HG03045 (cell line): ENCODE results near the gene ESPN.

Source experiments
- ATAC-seq: cut with Tn5 transposase; IDR thresholded peaks from one replicate; pipeline ENCODE4 v1.9.1; 2021; ENCODE audit warnings: mild to moderate bottlenecking, moderate library complexity; ENCODE audit not compliant: unreplicated experiment

Gene ESPN

GRCh38 chr1:6408023-6408422 is 16.6 kb upstream of the ESPN start:
- ATAC-seq, result no peak

DNA sequence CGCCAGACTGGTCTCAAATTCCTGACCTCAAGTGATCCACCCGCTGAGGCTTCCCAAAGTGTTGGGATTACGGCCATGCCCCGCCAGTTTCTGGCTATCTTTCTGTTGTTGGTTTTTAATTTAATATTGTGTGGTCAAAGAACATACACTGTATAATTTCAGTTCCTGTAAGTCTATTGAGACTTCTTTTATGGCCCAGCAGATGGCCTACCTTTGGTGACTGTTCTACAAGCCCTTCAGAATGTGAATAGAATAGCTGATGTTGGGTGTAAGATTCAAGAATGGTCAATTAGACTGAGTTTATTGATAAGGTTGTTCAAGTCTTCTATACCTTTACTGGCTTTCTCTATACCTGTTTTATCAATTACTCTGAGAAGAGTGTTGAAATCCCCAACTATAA is 15.5 kb upstream of the ESPN start:
- no peak for ATAC-seq

DNA sequence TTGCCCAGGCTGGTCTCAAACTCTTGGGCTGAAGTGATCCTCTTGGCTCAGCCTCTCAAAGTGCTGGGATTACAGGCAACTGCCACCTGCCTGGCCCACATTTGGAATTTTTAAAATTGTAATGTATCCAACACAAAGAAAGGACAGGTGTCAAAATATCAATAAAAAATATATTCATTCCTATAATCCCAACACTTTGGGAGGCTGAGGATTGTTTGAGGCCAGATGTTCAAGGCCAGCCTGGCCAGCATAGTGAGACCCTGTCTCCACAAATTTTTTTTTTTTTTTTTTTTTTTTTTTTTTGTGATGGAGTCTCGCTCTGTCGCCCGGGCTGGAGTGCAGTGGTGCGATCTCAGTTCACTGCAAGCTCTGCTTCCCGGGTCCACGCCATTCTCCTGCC is 14.8 kb upstream of the ESPN start:
- no peak for ATAC-seq

GRCh38 chr1:6410248-6410893 is 14.2 kb upstream of the ESPN start:
- ATAC-seq, result no peak

GRCh38 chr1:6412896-6413295 is 11.7 kb upstream of the ESPN start:
- no peak for ATAC-seq

GRCh38 chr1:6414443-6414844 is 10.1 kb upstream of the ESPN start:
- peak; percentile 74 for ATAC-seq

GRCh38 chr1:6414881-6415626 is 9.5 kb upstream of the ESPN start:
- no peak for ATAC-seq

- ATAC-seq, result no peak
These were observed 8.3 kb upstream of the ESPN start for GRCh38 chr1:6416295-6416656.

- ATAC-seq, result no peak
These were observed 7.7 kb upstream of the ESPN start for GRCh38 chr1:6416906-6417305.

GRCh38 chr1:6417961-6418667 is 6.5 kb upstream of the ESPN start:
- ATAC-seq, result no peak

GRCh38 chr1:6418668-6419396 is 5.7 kb upstream of the ESPN start:
- ATAC-seq, result no peak

GRCh38 chr1:6419397-6419803 is 5.2 kb upstream of the ESPN start:
- no peak for ATAC-seq

DNA sequence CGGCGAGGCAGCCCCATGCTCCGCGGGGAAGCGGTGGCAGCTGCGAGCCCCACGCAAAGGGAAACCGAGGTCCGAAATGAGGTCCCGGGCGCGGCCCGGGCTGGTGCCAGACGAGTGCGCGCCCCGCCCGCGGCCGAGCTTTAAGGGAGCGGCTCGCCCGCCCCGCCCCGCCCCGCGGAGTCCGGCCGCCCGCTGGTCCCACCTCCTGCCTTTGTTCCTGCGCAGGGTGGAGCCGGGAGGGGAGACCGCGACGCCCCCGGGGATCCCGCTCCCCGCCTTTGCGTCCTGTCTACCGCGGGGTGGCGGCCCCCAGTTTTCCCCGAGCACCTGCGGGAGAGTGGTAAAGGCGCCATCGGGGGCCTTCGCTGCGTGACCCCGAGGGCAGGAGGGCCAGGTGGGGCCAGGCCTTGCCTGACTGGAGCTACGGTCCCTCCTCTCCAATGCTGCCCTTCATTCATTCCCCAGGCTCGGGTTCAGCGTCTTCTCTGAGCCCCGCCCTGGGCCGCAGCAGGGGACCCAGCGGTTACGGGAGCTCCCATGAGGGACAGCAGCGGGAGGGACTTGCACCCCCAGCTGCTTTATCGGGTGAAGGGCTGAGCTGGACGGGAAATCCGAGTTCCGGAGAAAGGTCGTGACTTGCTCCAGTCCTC is 4.6 kb upstream of the ESPN start, which contains the start of gene HES2:
Gene HES2, minus strand, starts transcription at position 116 of the 650 bp plus-strand sequence. Its CDS starts 99 bp downstream, at position 17.
- no peak for ATAC-seq

- ATAC-seq, result no peak
These were observed 4.0 kb upstream of the ESPN start for GRCh38 chr1:6420454-6421042.

DNA sequence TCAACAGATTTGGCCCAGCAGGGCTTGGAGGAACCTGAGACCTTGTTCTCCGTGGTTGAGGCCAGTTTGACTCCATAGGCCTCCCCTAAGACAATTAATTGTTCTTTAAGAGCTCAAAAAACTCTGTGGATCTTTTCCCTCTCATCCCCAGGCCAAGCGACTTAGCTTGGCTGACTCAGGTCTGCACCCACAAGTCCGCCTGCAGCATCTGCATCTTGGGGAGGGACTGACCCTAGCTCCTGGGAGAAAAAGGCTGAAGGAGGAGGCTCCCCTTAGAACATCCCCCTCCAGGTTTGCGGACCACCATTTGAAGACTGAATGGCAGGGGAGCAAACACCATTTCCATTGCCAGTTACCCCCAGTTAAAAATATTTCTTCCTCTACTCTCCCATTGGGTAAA is 3.3 kb upstream of the ESPN start:
- no peak for ATAC-seq

GRCh38 chr1:6423321-6423999 is 1.1 kb upstream of the ESPN start:
- no peak for ATAC-seq

- no peak for ATAC-seq
These were observed 493 bp upstream of the ESPN start for GRCh38 chr1:6424000-6424565.

DNA sequence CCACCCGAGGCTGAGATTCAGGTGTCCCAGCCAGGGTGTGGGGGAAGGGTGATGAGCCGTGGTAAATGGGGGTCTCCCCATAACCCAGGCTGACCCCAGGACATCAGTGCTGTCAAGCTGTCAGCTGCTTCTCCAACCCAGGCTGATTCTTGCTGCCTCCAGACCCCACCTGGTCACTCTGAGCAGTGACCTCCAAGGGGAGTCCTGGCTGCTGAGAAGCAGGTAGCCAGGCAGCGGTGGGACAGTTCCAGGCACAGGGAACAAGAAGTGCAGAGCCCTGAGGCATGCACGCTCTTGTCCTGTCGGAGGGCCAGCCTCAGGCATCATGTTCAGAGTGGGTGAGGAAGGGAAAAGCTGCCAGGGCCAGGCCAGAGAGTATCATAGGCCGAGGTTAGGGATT is 1.1 kb downstream of the ESPN start:
- ATAC-seq, result no peak

GRCh38 chr1:6426277-6426971 is 1.8 kb downstream of the ESPN start:
- no peak for ATAC-seq
